Measurements from ENCODE around the gene IDS.

DNA sequence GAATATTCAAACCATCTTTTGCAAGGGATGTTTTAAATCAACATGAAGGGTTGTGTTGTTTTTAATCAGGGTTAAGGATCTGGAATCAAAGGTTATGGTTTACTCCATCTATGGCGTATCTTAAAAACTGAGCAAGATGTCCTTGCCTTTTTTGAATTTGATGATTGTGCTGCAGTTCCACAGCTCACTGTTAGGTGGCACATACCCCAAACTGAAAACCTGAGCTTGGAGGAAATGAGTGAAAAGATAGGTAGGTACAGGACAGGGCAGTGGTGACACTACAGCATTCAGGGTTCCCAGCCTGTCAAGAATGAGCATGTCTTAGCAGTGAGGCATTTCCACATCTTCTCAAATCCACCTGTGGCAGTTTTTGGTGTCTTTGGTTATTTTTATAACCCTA is 22.6 kb upstream of the IDS start:
- TF ChIP-seq, protein P1, sequence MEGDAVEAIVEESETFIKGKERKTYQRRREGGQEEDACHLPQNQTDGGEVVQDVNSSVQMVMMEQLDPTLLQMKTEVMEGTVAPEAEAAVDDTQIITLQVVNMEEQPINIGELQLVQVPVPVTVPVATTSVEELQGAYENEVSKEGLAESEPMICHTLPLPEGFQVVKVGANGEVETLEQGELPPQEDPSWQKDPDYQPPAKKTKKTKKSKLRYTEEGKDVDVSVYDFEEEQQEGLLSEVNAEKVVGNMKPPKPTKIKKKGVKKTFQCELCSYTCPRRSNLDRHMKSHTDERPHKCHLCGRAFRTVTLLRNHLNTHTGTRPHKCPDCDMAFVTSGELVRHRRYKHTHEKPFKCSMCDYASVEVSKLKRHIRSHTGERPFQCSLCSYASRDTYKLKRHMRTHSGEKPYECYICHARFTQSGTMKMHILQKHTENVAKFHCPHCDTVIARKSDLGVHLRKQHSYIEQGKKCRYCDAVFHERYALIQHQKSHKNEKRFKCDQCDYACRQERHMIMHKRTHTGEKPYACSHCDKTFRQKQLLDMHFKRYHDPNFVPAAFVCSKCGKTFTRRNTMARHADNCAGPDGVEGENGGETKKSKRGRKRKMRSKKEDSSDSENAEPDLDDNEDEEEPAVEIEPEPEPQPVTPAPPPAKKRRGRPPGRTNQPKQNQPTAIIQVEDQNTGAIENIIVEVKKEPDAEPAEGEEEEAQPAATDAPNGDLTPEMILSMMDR (conservative IDR thresholded peaks at IDR 0.05; ENCODE audit: low read length), result peak; percentile 64
- TF ChIP-seq EZH2phosphoT487 (IDR thresholded peaks at IDR 0.05; ENCODE audit: borderline replicate concordance, low read depth, low read length), result no peak

Data from OCI-LY7 (cell line).